ENCODE data around the gene RPS5. TPM values are rescaled to one million over a fixed set of nuclear protein-coding genes. Genes with fewer than 3 reads are reported as not detected.

Gene RPS5
- total RNA-seq, 1 experiment from 2014 or later: 1,400 TPM

- Histone ChIP-seq H3K4ac (ENCODE audit: low read depth, low read length) (no peak overlapping the region), H3K79me2 (ENCODE audit: insufficient read depth, low read length) (no peaks in the 10 kb centered on the region), H3K18ac (ENCODE audit: insufficient read length, low read depth, low read length) (no peak overlapping the region), H4K20me1 (ENCODE audit: control insufficient read depth, insufficient read depth, insufficient read length) (peaks cover 5% of the 10 kb centered on the region), H3T11ph (ENCODE audit: low read length) (no peak overlapping the region), H4K91ac (ENCODE audit: insufficient read length, low read depth, low read length) (no peak overlapping the region), H4K8ac (replicated peaks; ENCODE audit: insufficient read length, low read depth, low read length) (no peak overlapping the region), H2AK5ac (ENCODE audit: insufficient read length, low read length) (no peak overlapping the region), H3K9me3 (ENCODE audit: control insufficient read depth, low read depth, low read length) (no peaks in the 10 kb centered on the region), H4K5ac (ENCODE audit: insufficient read length, low read depth, low read length) (no peak overlapping the region), H2BK20ac (ENCODE audit: low read depth, low read length, poor library complexity, severe bottlenecking) (no peak overlapping the region), H3K14ac (ENCODE audit: insufficient read depth, low read length) (no peak overlapping the region), H3K27ac (ENCODE audit: insufficient read length, low read depth, low read length) (no peak overlapping the region), H3K23ac (ENCODE audit: insufficient read length, low read depth, low read length) (no peak overlapping the region), H2AFZ (ENCODE audit: low read length) (no peak overlapping the region), H2BK120ac (ENCODE audit: low read depth, low read length, poor library complexity, severe bottlenecking) (no peak overlapping the region), H3K4me1 (ENCODE audit: insufficient read depth, low read length) (no peaks in the 10 kb centered on the region), H3K79me1 (ENCODE audit: insufficient read depth, low read depth, low read length, poor library complexity, severe bottlenecking) (peaks cover 3% of the 10 kb centered on the region), H3K4me2 (ENCODE audit: insufficient read depth, insufficient read length, low read length) (no peak overlapping the region), H3K23me2 (ENCODE audit: insufficient read length, low read depth, low read length, poor library complexity, severe bottlenecking) (peaks cover 13% of the 10 kb centered on the region), H3K9ac (ENCODE audit: extremely low read depth, insufficient read length, low read length) (no peak overlapping the region), H2BK5ac (ENCODE audit: insufficient read length, low read length) (no peak overlapping the region), H3K56ac (ENCODE audit: insufficient read length, low read depth, low read length) (no peak overlapping the region), H2BK15ac (ENCODE audit: low read depth, low read length) (no peak overlapping the region), H2BK12ac (ENCODE audit: insufficient read length, low read depth, low read length) (no peak overlapping the region), H3K27me3 (ENCODE audit: insufficient read depth, low read length) (no peaks in the 10 kb centered on the region; the same call in 1 of the 2 replicates)
- Mint-ChIP-seq H3K36me3 (ENCODE audit: insufficient read depth in 1 of 3, low read depth in 3 of 3) (peaks cover 22 to 26% (median 24%) of the 10 kb centered on the region in 3 experiments; a peak in 6 of 7 replicates), H3K4me3 (peak overlapping the region in 1 of 2 experiments; percentile 40; a peak in 1 of 5 replicates), H3K4me1 (peaks cover 10 to 16% of the 10 kb centered on the region in 2 experiments), H3K27me3 (ENCODE audit: low read depth) (peaks cover 14% of the 10 kb centered on the region), H3K27ac (no peak overlapping the region), H3K9me3 (no peaks in the 10 kb centered on the region)
- TF ChIP-seq CTCF (conservative IDR thresholded peaks at IDR 0.05): no peak
- WGBS (ENCODE audit: extremely low coverage, insufficient read length, low lambda C conversion rate): no CpG with 5 or more reads among the region's 7 CpGs
- DNase-seq: peak; percentile 50
Observed at GRCh38 chr19:58397533-58398037, 10.5 kb downstream of the RPS5 start.

Measured in H9 (cell line).